Smooth muscle cell (in vitro differentiated cells): ENCODE measurements around the gene DNAJC4. TPM values are rescaled to one million over a fixed set of nuclear protein-coding genes. Genes with fewer than 3 reads are reported as not detected.

Source experiments
- DNase-seq: peaks from one replicate; lab custom pipeline; 2025; ENCODE audit not compliant: unreplicated experiment; lab: John Stamatoyannopoulos, UW
- H2AFZ ChIP-seq: fragments of 200-600 bp; sonication (generic); 2 replicates; pipeline ENCODE4 v1.6.0; 2016; ENCODE audit warnings: antibody characterized with exemption, low read depth, mild to moderate bottlenecking
- H3F3A ChIP-seq: fragments of 200-600 bp; sonication (generic); 2 replicates; pipeline ENCODE4 v1.6.0; 2017; ENCODE audit warnings: antibody characterized with exemption, low read depth
- H3K27ac ChIP-seq: fragments of 200-600 bp; sonication (generic); 2 replicates; pipeline ENCODE4 v1.5.1; 2016; ENCODE audit warnings: low read depth, mild to moderate bottlenecking
- H3K27me3 ChIP-seq: fragments of 200-600 bp; sonication (generic); 2 replicates; pipeline ENCODE4 v1.6.1; 2016; ENCODE audit warnings: low read depth, mild to moderate bottlenecking
- H3K36me3 ChIP-seq: fragments of 200-600 bp; sonication (generic); 2 replicates; pipeline ENCODE4 v1.5.1; 2016; ENCODE audit warnings: low read depth
- H3K4me1 ChIP-seq: fragments of 200-600 bp; sonication (generic); 2 replicates; pipeline ENCODE4 v1.5.1; 2016; ENCODE audit warnings: low read depth
- H3K4me2 ChIP-seq: fragments of 200-600 bp; sonication (generic); 2 replicates; pipeline ENCODE4 v1.6.0; 2016; ENCODE audit warnings: mild to moderate bottlenecking
- H3K4me3 ChIP-seq: fragments of 200-600 bp; sonication (generic); 2 replicates; pipeline ENCODE4 v1.5.1; 2016; ENCODE audit warnings: mild to moderate bottlenecking
- H3K79me2 ChIP-seq: fragments of 200-600 bp; sonication (generic); 2 replicates; pipeline ENCODE4 v1.6.0; 2016; ENCODE audit warnings: low read depth, mild to moderate bottlenecking
- H3K9ac ChIP-seq: fragments of 200-600 bp; sonication (generic); 2 replicates; pipeline ENCODE4 v1.6.0; 2016; ENCODE audit warnings: low read depth
- H3K9me3 ChIP-seq: fragments of 200-600 bp; sonication (generic); replicated peaks from 2 replicates; pipeline ENCODE4 v1.5.1; 2016; ENCODE audit warnings: low read depth
- H4K20me1 ChIP-seq: fragments of 200-600 bp; sonication (generic); 2 replicates; pipeline ENCODE4 v1.6.0; 2016; ENCODE audit warnings: low read depth
- CTCF ChIP-seq: fragments of 200-600 bp; sonication (generic); IDR thresholded peaks from 2 replicates; pipeline ENCODE4 v1.5.1; 2017; ENCODE audit warnings: borderline replicate concordance, mild to moderate bottlenecking, antibody characterized with exemption; ENCODE audit not compliant: insufficient read depth, poor library complexity, severe bottlenecking
- WGBS: methylation state at CpG from one replicate; pipeline ENCODE4 v1.1.7; 2016; ENCODE audit warnings: low lambda C conversion rate; 5-methylcytosine and 5-hydroxymethylcytosine counted together
- polyA plus RNA-seq: library from polyadenylated mRNA; unstranded; fragments of >200 nt; fragmentation: Nextera tagmentation; extraction: Ambion mirVana; gene quantifications from 2 replicates; pipeline ENCODE4 v1.2.1, GENCODE V29; 2016
- total RNA-seq: library from RNA; depleted of rRNA; stranded (reverse); fragments of >200 nt; gene quantifications from 2 replicates; pipeline ENCODE4 v1.2.3, GENCODE V29; 2014

The DNAJC4 gene
- total and polyA plus RNA-seq, 2 experiments from 2014 or later = 14.5 to 78.5 TPM

GRCh38 chr11:64204464-64204989 lies 25.8 kb upstream of the DNAJC4 start:
- peak; percentile 53 for TF ChIP-seq CTCF
- Histone ChIP-seq H2AFZ (no peak overlapping the region), H3K4me1 (no peaks in the 10 kb centered on the region), H4K20me1 (peaks cover 5% of the 10 kb centered on the region), H3K9me3 (no peaks in the 10 kb centered on the region), H3K27me3 (no peaks in the 10 kb centered on the region), H3K79me2 (no peaks in the 10 kb centered on the region), H3K36me3 (peaks cover 13% of the 10 kb centered on the region), H3K4me3 (no peak overlapping the region), H3K27ac (no peak overlapping the region), H3K9ac (no peak overlapping the region), H3K4me2 (no peak overlapping the region), H3F3A (no peaks in the 10 kb centered on the region)
- WGBS = 70% methylated on average over 7 of the region's 7 CpGs
- DNase-seq = no peak

- no peak within 1 kb of the TSS for H2AFZ ChIP-seq
- no peaks in the 10 kb centered on the region for H3K9me3 ChIP-seq
- no peak for TF ChIP-seq CTCF
- no peak within 1 kb of the TSS for H3K9ac ChIP-seq
- 86% methylated on average over 27 of the region's 27 CpGs for WGBS
- peaks cover 7% of the 10 kb centered on the region for H3K36me3 ChIP-seq
- no peaks in the 10 kb centered on the region for H3K4me1 ChIP-seq
- no peaks in the 10 kb centered on the region for H3K79me2 ChIP-seq
- H3K27me3 ChIP-seq = no peaks in the 10 kb centered on the region
- H3K4me2 ChIP-seq = peak within 1 kb of the TSS; percentile 21
- no peaks in the 10 kb centered on the region for H3F3A ChIP-seq
- DNase-seq = no peak
- H3K27ac ChIP-seq = peak within 1 kb of the TSS; percentile 72
- H3K4me3 ChIP-seq = no peak within 1 kb of the TSS
- peaks cover 5% of the 10 kb centered on the region for H4K20me1 ChIP-seq
Measured at GRCh38 chr11:64206457-64207255, 23.7 kb upstream of the DNAJC4 start, which contains the start of gene FERMT3. TSS of gene FERMT3 (plus strand) at chr11:64206721. CDS start at chr11:64207365, 644 bp downstream.

- TF ChIP-seq CTCF = no peak
- WGBS = 58% methylated on average over 30 of the region's 30 CpGs
- H3K4me2 ChIP-seq = peak overlapping the region; percentile 21
- peaks cover 4% of the 10 kb centered on the region for H4K20me1 ChIP-seq
- peak overlapping the region; percentile 49 for H3K9ac ChIP-seq
- no peak overlapping the region for H2AFZ ChIP-seq
- no peaks in the 10 kb centered on the region for H3K79me2 ChIP-seq
- H3K4me1 ChIP-seq = no peaks in the 10 kb centered on the region
- no peaks in the 10 kb centered on the region for H3K9me3 ChIP-seq
- H3F3A ChIP-seq = no peaks in the 10 kb centered on the region
- DNase-seq = no peak
- peak overlapping the region; percentile 72 for H3K27ac ChIP-seq
- H3K4me3 ChIP-seq = no peak overlapping the region
- no peaks in the 10 kb centered on the region for H3K27me3 ChIP-seq
- peaks cover 3% of the 10 kb centered on the region for H3K36me3 ChIP-seq
Measured at GRCh38 chr11:64207256-64208085, 22.9 kb upstream of the DNAJC4 start.
